Keratinocyte (primary cell): ENCODE data around the gene SPTBN1. TPM values are rescaled to one million over a fixed set of nuclear protein-coding genes. Genes with fewer than 3 reads are reported as not detected.

ENCODE experiments used
- DNase-seq: peaks from one replicate; pipeline ENCODE4 v3.0.0-alpha.2; 2011; ENCODE audit warnings: low read depth, missing footprints, low spot score
- FAIRE-seq: peaks from 2 replicates; lab custom pipeline; 2011; peaks lifted over from hg19 to GRCh38; lab: Jason Lieb, UNC
- H2AFZ ChIP-seq: 2 replicates; pipeline ENCODE4 v1.6.0; 2012; ENCODE audit warnings: low read length, control low read depth, inconsistent platforms; ENCODE audit not compliant: control insufficient read depth
- H3K27ac ChIP-seq: 2 replicates; pipeline ENCODE4 v1.5.1; 2011; ENCODE audit warnings: low read length; ENCODE audit not compliant: control insufficient read depth, insufficient read depth
- H3K27me3 ChIP-seq: 3 replicates; pipeline ENCODE4 v1.6.0; 2011; ENCODE audit warnings: low read length; ENCODE audit not compliant: control insufficient read depth, insufficient read depth; ENCODE audit errors: extremely low read depth
- H3K36me3 ChIP-seq, 2 experiments: 2 replicates in 1 of 2; 3 replicates in 1 of 2; pipeline ENCODE4 v1.5.1; 2011; ENCODE audit warnings: low read length in 2 of 2, mild to moderate bottlenecking in 1 of 2; ENCODE audit not compliant: control insufficient read depth in 2 of 2, insufficient read depth in 2 of 2; ENCODE audit errors: extremely low read depth in 1 of 2
- H3K4me1 ChIP-seq: 3 replicates; pipeline ENCODE4 v1.5.1; 2011; ENCODE audit warnings: low read length; ENCODE audit not compliant: control insufficient read depth, insufficient read depth; ENCODE audit errors: extremely low read depth
- H3K4me2 ChIP-seq: 3 replicates; pipeline ENCODE4 v1.6.0; 2011; ENCODE audit warnings: low read depth, low read length; ENCODE audit not compliant: control insufficient read depth, insufficient read depth; ENCODE audit errors: extremely low read depth
- H3K4me3 ChIP-seq, 3 experiments: fragments of 200-600 bp in 1 of 3; sonication (generic) in 1 of 3; 2 replicates in 2 of 3; 3 replicates in 1 of 3; pipeline ENCODE4 v1.5.1; 2011 to 2016; ENCODE audit warnings: low read length in 3 of 3, mild to moderate bottlenecking in 3 of 3, control low read depth in 2 of 3, inconsistent platforms in 1 of 3, low read depth in 1 of 3, mixed read lengths in 1 of 3, mixed run types in 1 of 3, moderate library complexity in 1 of 3; ENCODE audit not compliant: control insufficient read depth in 2 of 3, insufficient read depth in 2 of 3; ENCODE audit errors: extremely low read depth in 1 of 3
- H3K79me2 ChIP-seq: 2 replicates; pipeline ENCODE4 v1.6.0; 2012; ENCODE audit warnings: low read length; ENCODE audit not compliant: control insufficient read depth, insufficient read depth
- H3K9ac ChIP-seq: 3 replicates; pipeline ENCODE4 v1.6.0; 2011; ENCODE audit warnings: low read length; ENCODE audit not compliant: control insufficient read depth, insufficient read depth; ENCODE audit errors: extremely low read depth
- H3K9me1 ChIP-seq: 3 replicates; pipeline ENCODE4 v1.6.0; 2011; ENCODE audit warnings: low read length; ENCODE audit not compliant: control insufficient read depth, insufficient read depth; ENCODE audit errors: extremely low read depth
- H3K9me3 ChIP-seq: 2 replicates; pipeline ENCODE4 v1.5.1; 2012; ENCODE audit warnings: low read depth, low read length; ENCODE audit not compliant: control insufficient read depth
- H4K20me1 ChIP-seq: 3 replicates; pipeline ENCODE4 v1.6.0; 2011; ENCODE audit warnings: low read length; ENCODE audit not compliant: control insufficient read depth, insufficient read depth; ENCODE audit errors: extremely low read depth
- CTCF ChIP-seq, 3 experiments: IDR thresholded peaks in 1 of 3; conservative IDR thresholded peaks in 1 of 3; optimal IDR thresholded peaks in 1 of 3; 2 replicates in 2 of 3; 3 replicates in 1 of 3; pipeline versions ENCODE3 to v1.5.1; 2011; ENCODE audit warnings: low read length in 3 of 3, mild to moderate bottlenecking in 3 of 3, moderate library complexity in 2 of 3, control low read depth in 1 of 3, inconsistent platforms in 1 of 3; ENCODE audit not compliant: insufficient read depth in 2 of 3; ENCODE audit errors: extremely low read depth in 1 of 3
- EZH2 ChIP-seq: IDR thresholded peaks from one replicate; pipeline ENCODE4 v1.6.1; 2012; ENCODE audit warnings: inconsistent platforms, mild to moderate bottlenecking, low read length, moderate library complexity
- dilution Hi-C: fragments of 300-500 bp; cut with MboI; formaldehyde crosslinking; loops from one replicate; pipeline ENCODE4 v1.7.0; 2020; ENCODE audit warnings: low sequenced_read_pairs; ENCODE audit not compliant: extremely low pct_ligation_motif_present
- polyA plus RNA-seq, 5 experiments: library from polyadenylated mRNA; depleted of rRNA in 3 of 5; stranded (reverse) in 3 of 5; stranded (forward) in 1 of 5; unstranded in 1 of 5; fragments of >200 nt; gene quantifications; 1 replicate in 1 of 5; 2 replicates in 3 of 5; 3 replicates in 1 of 5; pipeline versions ENCODE4 v1.2.1 to v1.2.3, GENCODE V29; 2011 to 2012; ENCODE audit warnings: missing spikeins in 2 of 5, low read depth in 1 of 5, low replicate concordance in 1 of 5

Gene SPTBN1
- polyA plus RNA-seq, 1 donor (not counting 4 experiments of a cell fraction or from before 2014, with no cell fraction given): 40.0 TPM

- no peak for DNase-seq
- Histone ChIP-seq H3K9me3 (no peaks in the 10 kb centered on the region), H3K79me2 (peaks cover 78% of the 10 kb centered on the region), H3K4me2 (no peak overlapping the region), H3K4me3 (no peak overlapping the region), H3K36me3 (peaks cover 3 to 29% of the 10 kb centered on the region in 2 experiments), H3K9ac (no peak overlapping the region), H3K4me1 (peaks cover 39% of the 10 kb centered on the region), H3K27me3 (no peaks in the 10 kb centered on the region), H3K9me1 (peaks cover 3% of the 10 kb centered on the region), H3K27ac (no peak overlapping the region), H2AFZ (no peak overlapping the region), H4K20me1 (no peaks in the 10 kb centered on the region)
- TF ChIP-seq EZH2: no peak
- no peak for TF ChIP-seq CTCF (optimal IDR thresholded peaks at IDR 0.05 in 1 of 3, IDR thresholded peaks at IDR 0.05 in 1 of 3, conservative IDR thresholded peaks at IDR 0.05 in 1 of 3; ENCODE audit: extremely low read depth in 1 of 3, insufficient read depth in 2 of 3, low read length in 3 of 3)
- no peak for FAIRE-seq
- dilution Hi-C loops: no loop called here
These were observed 123.0 kb downstream of the SPTBN1 start for GRCh38 chr2:54579061-54579681.

- dilution Hi-C loops: no loop called here
- no peak overlapping the region for H3K9ac ChIP-seq
- DNase-seq (no peak), FAIRE-seq (no peak)
- no peaks in the 10 kb centered on the region for H4K20me1 ChIP-seq
- H3K9me3 ChIP-seq: no peaks in the 10 kb centered on the region
- no peak overlapping the region for H2AFZ ChIP-seq
- H3K27ac ChIP-seq: no peak overlapping the region
- H3K79me2 ChIP-seq: peaks cover 78% of the 10 kb centered on the region
- H3K4me3 ChIP-seq: no peak overlapping the region
- H3K4me2 ChIP-seq: no peak overlapping the region
- peaks cover 3 to 25% of the 10 kb centered on the region in 2 experiments for H3K36me3 ChIP-seq
- H3K27me3 ChIP-seq: no peaks in the 10 kb centered on the region
- TF ChIP-seq EZH2: no peak
- TF ChIP-seq CTCF (optimal IDR thresholded peaks at IDR 0.05 in 1 of 3, IDR thresholded peaks at IDR 0.05 in 1 of 3, conservative IDR thresholded peaks at IDR 0.05 in 1 of 3; ENCODE audit: extremely low read depth in 1 of 3, insufficient read depth in 2 of 3, low read length in 3 of 3): no peak
- no peaks in the 10 kb centered on the region for H3K9me1 ChIP-seq
- peaks cover 31% of the 10 kb centered on the region for H3K4me1 ChIP-seq
These were observed 123.8 kb downstream of the SPTBN1 start for GRCh38 chr2:54579682-54580620.
